HEK293T (cell line): ENCODE data around the gene LENG9.

Experiments used
- ARNT ChIP-seq: fragments of 450-650 bp; IDR thresholded peaks from 2 replicates; pipeline ENCODE4 v1.6.1; 2017; ENCODE audit warnings: mild to moderate bottlenecking
- BHLHE40 ChIP-seq: fragments of 450-650 bp; IDR thresholded peaks from 2 replicates; pipeline ENCODE4 v1.6.1; 2016; ENCODE audit warnings: mild to moderate bottlenecking, moderate library complexity, borderline replicate concordance
- ELF4 ChIP-seq: fragments of 450-650 bp; IDR thresholded peaks from 2 replicates; pipeline ENCODE4 v1.6.1; 2017; ENCODE audit warnings: antibody characterized with exemption
- FOXA1 ChIP-seq: fragments of 450-650 bp; IDR thresholded peaks from 2 replicates; pipeline ENCODE4 v1.6.1; 2016; ENCODE audit warnings: mild to moderate bottlenecking
- FOXK2 ChIP-seq: fragments of 450-650 bp; IDR thresholded peaks from 2 replicates; pipeline ENCODE4 v1.6.1; 2016; ENCODE audit warnings: mild to moderate bottlenecking
- FOXM1 ChIP-seq: fragments of 450-650 bp; IDR thresholded peaks from 2 replicates; pipeline ENCODE4 v1.6.1; 2017; ENCODE audit warnings: mild to moderate bottlenecking, borderline replicate concordance
- HDGF ChIP-seq: fragments of 450-650 bp; IDR thresholded peaks from 2 replicates; pipeline ENCODE4 v1.6.1; 2017; ENCODE audit warnings: antibody characterized with exemption, borderline replicate concordance
- L3MBTL2 ChIP-seq: fragments of 450-650 bp; conservative IDR thresholded peaks from 2 replicates; pipeline ENCODE4 v1.6.1; 2016; ENCODE audit warnings: mild to moderate bottlenecking
- NFRKB ChIP-seq: fragments of 450-650 bp; IDR thresholded peaks from 2 replicates; pipeline ENCODE4 v1.6.1; 2016; ENCODE audit warnings: mild to moderate bottlenecking, moderate library complexity
- SP1 ChIP-seq: fragments of 450-650 bp; IDR thresholded peaks from 2 replicates; pipeline ENCODE4 v1.6.1; 2017
- SUZ12 ChIP-seq: fragments of 450-650 bp; IDR thresholded peaks from 2 replicates; pipeline ENCODE4 v1.6.1; 2016; ENCODE audit warnings: mild to moderate bottlenecking
- TARDBP ChIP-seq: fragments of 450-650 bp; IDR thresholded peaks from 2 replicates; pipeline ENCODE4 v1.6.1; 2016

DNA sequence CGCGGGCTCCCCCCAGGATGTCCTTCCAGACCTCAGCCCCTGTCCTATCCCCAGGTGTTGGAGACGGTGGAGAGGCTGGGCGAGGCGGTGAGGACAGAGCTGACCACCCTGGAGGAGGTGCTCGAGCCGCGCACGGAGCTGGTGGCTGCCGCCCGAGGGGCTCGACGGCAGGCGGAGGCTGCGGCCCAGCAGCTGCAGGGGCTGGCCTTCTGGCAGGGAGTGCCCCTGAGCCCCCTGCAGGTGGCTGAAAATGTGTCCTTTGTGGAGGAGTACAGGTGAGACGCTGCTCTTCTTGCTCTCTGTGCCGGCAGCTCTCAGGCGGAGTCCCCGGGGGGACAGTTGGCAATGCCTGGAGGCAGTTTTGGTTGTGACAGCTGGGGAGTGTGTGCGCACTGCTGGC lies 41.4 kb downstream of the LENG9 start:
- TF ChIP-seq BHLHE40: no peak
- TF ChIP-seq FOXM1: no peak
- no peak for TF ChIP-seq ARNT
- TF ChIP-seq L3MBTL2: no peak
- TF ChIP-seq FOXK2: no peak
- TF ChIP-seq NFRKB: no peak
- TF ChIP-seq FOXA1: no peak
- no peak for TF ChIP-seq ELF4
- no peak for TF ChIP-seq SUZ12
- TF ChIP-seq HDGF: no peak
- no peak for TF ChIP-seq SP1
- TF ChIP-seq TARDBP: no peak
